HepG2 (cell line): ENCODE results near the gene PPFIA3. TPM values are rescaled to one million over a fixed set of nuclear protein-coding genes. Genes with fewer than 3 reads are reported as not detected.

ENCODE experiments used
- BORCS8-MEF2B ChIP-seq: sonication (generic); formaldehyde crosslinking; IDR thresholded peaks from 2 replicates; pipeline ENCODE4 v1.8.0; 2022; ENCODE audit warnings: mild to moderate bottlenecking, missing genetic modification reagents
- CBFB ChIP-seq: sonication (generic); formaldehyde crosslinking; IDR thresholded peaks from 2 replicates; pipeline ENCODE4 v1.4.0; 2020; ENCODE audit warnings: missing genetic modification reagents
- GZF1 ChIP-seq: sonication (generic); formaldehyde crosslinking; IDR thresholded peaks from 2 replicates; pipeline ENCODE4 v1.5.1; 2020; ENCODE audit warnings: mild to moderate bottlenecking, missing genetic modification reagents
- MLLT10 ChIP-seq: sonication (generic); formaldehyde crosslinking; IDR thresholded peaks from 2 replicates; pipeline ENCODE4 v1.4.0; 2020; ENCODE audit warnings: missing genetic modification reagents
- PHF8 ChIP-seq: sonication (generic); formaldehyde crosslinking; IDR thresholded peaks from 2 replicates; pipeline ENCODE4 v1.5.0; 2020; ENCODE audit warnings: missing genetic modification reagents
- PITX1 ChIP-seq: sonication (generic); formaldehyde crosslinking; IDR thresholded peaks from 2 replicates; pipeline ENCODE4 v1.5.1; 2020; ENCODE audit warnings: mild to moderate bottlenecking, missing genetic modification reagents
- PRPF4 ChIP-seq: fragments of 200-400 bp; formaldehyde crosslinking; IDR thresholded peaks from 2 replicates; pipeline ENCODE4 v1.6.1; 2016; ENCODE audit warnings: low read length, low read depth; ENCODE audit not compliant: poor library complexity, severe bottlenecking
- STAG1 ChIP-seq: sonication (generic); formaldehyde crosslinking; IDR thresholded peaks from 2 replicates; pipeline ENCODE4 v1.4.0; 2020; ENCODE audit warnings: missing genetic modification reagents
- ZNF160 ChIP-seq: sonication (generic); formaldehyde crosslinking; IDR thresholded peaks from 2 replicates; pipeline ENCODE4 v1.8.0; 2022; ENCODE audit warnings: mild to moderate bottlenecking, inconsistent platforms, missing genetic modification reagents
- polyA plus RNA-seq, 8 experiments: library from polyadenylated mRNA; depleted of rRNA in 3 of 8; stranded (reverse) in 7 of 8; unstranded in 1 of 8; fragments of >200 nt; fragmentation: Illumina TruSeq in 4 of 8; extraction: Trizol in 4 of 8; gene quantifications; 2 replicates each; pipeline versions ENCODE4 v1.2.1 to v1.2.3, GENCODE V29; 2011 to 2016; ENCODE audit warnings: low read depth in 4 of 8, missing spikeins in 1 of 8, mixed read lengths in 1 of 8; ENCODE audit not compliant: insufficient read depth in 1 of 8
- total RNA-seq, 5 experiments: library from RNA; depleted of rRNA; stranded (reverse); fragments of >200 nt; fragmentation: Illumina TruSeq; extraction: Trizol; gene quantifications; 2 replicates each; pipeline ENCODE4 v1.2.3, GENCODE V29; 2016; ENCODE audit warnings: low read depth in 1 of 5
- TF ChIP-seq, protein P1 (sequence below): sonication (generic); formaldehyde crosslinking; IDR thresholded peaks from 2 replicates; pipeline ENCODE4 v1.9.0; 2022; ENCODE audit warnings: low read depth, missing genetic modification reagents
- TF ChIP-seq, protein P2 (sequence below): sonication (generic); formaldehyde crosslinking; IDR thresholded peaks from 2 replicates; pipeline ENCODE4; 2020; ENCODE audit warnings: missing genetic modification reagents, mild to moderate bottlenecking, borderline replicate concordance
- TF ChIP-seq, protein P3 (sequence below): sonication (generic); formaldehyde crosslinking; IDR thresholded peaks from 2 replicates; pipeline ENCODE4 v1.8.1; 2022; ENCODE audit warnings: low read depth, mild to moderate bottlenecking, missing genetic modification reagents
- TF ChIP-seq, protein P4 (sequence below): sonication (generic); formaldehyde crosslinking; IDR thresholded peaks from 2 replicates; pipeline ENCODE4 v1.4.0; 2020; ENCODE audit warnings: missing genetic modification reagents
- TF ChIP-seq, protein P5 (sequence below): conservative IDR thresholded peaks from 2 replicates; pipeline ENCODE4 v1.6.1; 2018; ENCODE audit warnings: missing genetic modification reagents
- TF ChIP-seq, protein P6 (sequence below): sonication (generic); formaldehyde crosslinking; IDR thresholded peaks from 2 replicates; pipeline ENCODE4 v1.9.0; 2021; ENCODE audit warnings: missing genetic modification reagents, mild to moderate bottlenecking, borderline replicate concordance

PPFIA3 gene
- total and polyA plus RNA-seq, 2 of the 13 experiments (the other 11 are each of a cell fraction or from before 2014, with no cell fraction given), result 6.7 to 8.6 TPM

DNA sequence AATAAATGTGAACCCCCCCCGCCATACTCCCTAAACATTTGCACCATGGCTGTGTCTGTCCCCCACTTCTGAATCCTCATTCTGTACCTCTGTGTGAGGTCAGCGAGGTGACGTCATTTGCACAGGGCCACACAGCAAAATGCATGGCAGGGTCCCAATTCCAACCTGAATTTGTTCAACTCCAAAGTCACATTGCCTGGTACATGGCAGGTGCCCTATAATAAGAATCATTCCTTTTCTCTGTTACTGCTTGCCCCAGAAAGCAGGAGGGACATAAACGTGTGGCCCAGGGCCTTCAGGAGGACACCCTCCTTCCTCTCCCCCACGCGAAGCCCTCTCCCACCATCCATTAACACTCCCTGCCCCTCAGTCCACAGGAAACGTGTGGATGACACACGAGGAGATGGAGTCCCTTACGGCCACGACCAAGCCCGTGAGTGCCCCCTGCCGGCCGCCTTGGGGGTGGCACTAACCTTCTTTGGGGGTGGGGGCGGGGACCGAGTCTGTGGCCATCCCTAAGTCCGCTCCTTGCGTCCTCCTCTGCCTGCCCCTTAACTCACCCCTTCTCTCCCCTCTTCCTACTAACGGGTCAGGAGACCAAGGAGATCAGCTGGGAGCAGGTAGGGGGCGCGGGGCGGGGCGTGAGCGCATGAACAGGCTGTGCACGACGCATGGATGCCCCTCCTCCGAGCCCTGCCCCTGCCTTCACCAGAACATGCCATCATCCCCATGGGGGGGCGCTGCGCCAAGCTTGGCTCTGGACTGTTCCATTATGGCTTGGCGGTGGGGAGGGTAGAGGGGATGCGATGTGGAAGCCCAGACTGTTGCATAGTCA is 26.4 kb downstream of the PPFIA3 start (continued):
- TF ChIP-seq STAG1 (CRISPR knock-in tag) (peak; percentile 50), CBFB (CRISPR knock-in tag) (no peak), MLLT10 (CRISPR knock-in tag) (no peak), PITX1 (CRISPR knock-in tag) (no peak), GZF1 (CRISPR knock-in tag) (no peak), PRPF4 (peak; percentile 75), ZNF160 (CRISPR knock-in tag) (0 out of 2 replicates have a peak, but pooled peaks have one; percentile 31), BORCS8-MEF2B (CRISPR knock-in tag) (no peak), PHF8 (CRISPR knock-in tag) (peak; percentile 21; the same call in 1 of the 2 replicates)
- TF ChIP-seq, protein P1, sequence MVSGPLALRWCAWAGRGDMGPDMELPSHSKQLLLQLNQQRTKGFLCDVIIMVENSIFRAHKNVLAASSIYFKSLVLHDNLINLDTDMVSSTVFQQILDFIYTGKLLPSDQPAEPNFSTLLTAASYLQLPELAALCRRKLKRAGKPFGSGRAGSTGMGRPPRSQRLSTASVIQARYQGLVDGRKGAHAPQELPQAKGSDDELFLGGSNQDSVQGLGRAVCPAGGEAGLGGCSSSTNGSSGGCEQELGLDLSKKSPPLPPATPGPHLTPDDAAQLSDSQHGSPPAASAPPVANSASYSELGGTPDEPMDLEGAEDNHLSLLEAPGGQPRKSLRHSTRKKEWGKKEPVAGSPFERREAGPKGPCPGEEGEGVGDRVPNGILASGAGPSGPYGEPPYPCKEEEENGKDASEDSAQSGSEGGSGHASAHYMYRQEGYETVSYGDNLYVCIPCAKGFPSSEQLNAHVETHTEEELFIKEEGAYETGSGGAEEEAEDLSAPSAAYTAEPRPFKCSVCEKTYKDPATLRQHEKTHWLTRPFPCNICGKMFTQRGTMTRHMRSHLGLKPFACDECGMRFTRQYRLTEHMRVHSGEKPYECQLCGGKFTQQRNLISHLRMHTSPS (CRISPR knock-in tag), result no peak
- TF ChIP-seq, protein P2, sequence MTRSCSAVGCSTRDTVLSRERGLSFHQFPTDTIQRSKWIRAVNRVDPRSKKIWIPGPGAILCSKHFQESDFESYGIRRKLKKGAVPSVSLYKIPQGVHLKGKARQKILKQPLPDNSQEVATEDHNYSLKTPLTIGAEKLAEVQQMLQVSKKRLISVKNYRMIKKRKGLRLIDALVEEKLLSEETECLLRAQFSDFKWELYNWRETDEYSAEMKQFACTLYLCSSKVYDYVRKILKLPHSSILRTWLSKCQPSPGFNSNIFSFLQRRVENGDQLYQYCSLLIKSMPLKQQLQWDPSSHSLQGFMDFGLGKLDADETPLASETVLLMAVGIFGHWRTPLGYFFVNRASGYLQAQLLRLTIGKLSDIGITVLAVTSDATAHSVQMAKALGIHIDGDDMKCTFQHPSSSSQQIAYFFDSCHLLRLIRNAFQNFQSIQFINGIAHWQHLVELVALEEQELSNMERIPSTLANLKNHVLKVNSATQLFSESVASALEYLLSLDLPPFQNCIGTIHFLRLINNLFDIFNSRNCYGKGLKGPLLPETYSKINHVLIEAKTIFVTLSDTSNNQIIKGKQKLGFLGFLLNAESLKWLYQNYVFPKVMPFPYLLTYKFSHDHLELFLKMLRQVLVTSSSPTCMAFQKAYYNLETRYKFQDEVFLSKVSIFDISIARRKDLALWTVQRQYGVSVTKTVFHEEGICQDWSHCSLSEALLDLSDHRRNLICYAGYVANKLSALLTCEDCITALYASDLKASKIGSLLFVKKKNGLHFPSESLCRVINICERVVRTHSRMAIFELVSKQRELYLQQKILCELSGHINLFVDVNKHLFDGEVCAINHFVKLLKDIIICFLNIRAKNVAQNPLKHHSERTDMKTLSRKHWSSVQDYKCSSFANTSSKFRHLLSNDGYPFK (CRISPR knock-in tag), result 0 out of 2 replicates have a peak, but pooled peaks have one; percentile 24
- TF ChIP-seq, protein P3, sequence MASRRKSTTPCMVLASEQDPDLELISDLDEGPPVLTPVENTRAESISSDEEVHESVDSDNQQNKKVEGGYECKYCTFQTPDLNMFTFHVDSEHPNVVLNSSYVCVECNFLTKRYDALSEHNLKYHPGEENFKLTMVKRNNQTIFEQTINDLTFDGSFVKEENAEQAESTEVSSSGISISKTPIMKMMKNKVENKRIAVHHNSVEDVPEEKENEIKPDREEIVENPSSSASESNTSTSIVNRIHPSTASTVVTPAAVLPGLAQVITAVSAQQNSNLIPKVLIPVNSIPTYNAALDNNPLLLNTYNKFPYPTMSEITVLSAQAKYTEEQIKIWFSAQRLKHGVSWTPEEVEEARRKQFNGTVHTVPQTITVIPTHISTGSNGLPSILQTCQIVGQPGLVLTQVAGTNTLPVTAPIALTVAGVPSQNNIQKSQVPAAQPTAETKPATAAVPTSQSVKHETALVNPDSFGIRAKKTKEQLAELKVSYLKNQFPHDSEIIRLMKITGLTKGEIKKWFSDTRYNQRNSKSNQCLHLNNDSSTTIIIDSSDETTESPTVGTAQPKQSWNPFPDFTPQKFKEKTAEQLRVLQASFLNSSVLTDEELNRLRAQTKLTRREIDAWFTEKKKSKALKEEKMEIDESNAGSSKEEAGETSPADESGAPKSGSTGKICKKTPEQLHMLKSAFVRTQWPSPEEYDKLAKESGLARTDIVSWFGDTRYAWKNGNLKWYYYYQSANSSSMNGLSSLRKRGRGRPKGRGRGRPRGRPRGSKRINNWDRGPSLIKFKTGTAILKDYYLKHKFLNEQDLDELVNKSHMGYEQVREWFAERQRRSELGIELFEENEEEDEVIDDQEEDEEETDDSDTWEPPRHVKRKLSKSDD (CRISPR knock-in tag), result 0 out of 2 replicates have a peak, but pooled peaks have one; percentile 43
- TF ChIP-seq, protein P4, sequence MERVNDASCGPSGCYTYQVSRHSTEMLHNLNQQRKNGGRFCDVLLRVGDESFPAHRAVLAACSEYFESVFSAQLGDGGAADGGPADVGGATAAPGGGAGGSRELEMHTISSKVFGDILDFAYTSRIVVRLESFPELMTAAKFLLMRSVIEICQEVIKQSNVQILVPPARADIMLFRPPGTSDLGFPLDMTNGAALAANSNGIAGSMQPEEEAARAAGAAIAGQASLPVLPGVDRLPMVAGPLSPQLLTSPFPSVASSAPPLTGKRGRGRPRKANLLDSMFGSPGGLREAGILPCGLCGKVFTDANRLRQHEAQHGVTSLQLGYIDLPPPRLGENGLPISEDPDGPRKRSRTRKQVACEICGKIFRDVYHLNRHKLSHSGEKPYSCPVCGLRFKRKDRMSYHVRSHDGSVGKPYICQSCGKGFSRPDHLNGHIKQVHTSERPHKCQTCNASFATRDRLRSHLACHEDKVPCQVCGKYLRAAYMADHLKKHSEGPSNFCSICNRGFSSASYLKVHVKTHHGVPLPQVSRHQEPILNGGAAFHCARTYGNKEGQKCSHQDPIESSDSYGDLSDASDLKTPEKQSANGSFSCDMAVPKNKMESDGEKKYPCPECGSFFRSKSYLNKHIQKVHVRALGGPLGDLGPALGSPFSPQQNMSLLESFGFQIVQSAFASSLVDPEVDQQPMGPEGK (CRISPR knock-in tag), result peak; percentile 46; the same call in 1 of the 2 replicates
- TF ChIP-seq, protein P5, sequence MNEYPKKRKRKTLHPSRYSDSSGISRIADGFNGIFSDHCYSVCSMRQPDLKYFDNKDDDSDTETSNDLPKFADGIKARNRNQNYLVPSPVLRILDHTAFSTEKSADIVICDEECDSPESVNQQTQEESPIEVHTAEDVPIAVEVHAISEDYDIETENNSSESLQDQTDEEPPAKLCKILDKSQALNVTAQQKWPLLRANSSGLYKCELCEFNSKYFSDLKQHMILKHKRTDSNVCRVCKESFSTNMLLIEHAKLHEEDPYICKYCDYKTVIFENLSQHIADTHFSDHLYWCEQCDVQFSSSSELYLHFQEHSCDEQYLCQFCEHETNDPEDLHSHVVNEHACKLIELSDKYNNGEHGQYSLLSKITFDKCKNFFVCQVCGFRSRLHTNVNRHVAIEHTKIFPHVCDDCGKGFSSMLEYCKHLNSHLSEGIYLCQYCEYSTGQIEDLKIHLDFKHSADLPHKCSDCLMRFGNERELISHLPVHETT (CRISPR knock-in tag), result no peak
- TF ChIP-seq, protein P6, sequence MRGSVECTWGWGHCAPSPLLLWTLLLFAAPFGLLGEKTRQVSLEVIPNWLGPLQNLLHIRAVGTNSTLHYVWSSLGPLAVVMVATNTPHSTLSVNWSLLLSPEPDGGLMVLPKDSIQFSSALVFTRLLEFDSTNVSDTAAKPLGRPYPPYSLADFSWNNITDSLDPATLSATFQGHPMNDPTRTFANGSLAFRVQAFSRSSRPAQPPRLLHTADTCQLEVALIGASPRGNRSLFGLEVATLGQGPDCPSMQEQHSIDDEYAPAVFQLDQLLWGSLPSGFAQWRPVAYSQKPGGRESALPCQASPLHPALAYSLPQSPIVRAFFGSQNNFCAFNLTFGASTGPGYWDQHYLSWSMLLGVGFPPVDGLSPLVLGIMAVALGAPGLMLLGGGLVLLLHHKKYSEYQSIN (CRISPR knock-in tag), result no peak
